Glomerular visceral epithelial cell (primary cell): Measurements from ENCODE around the gene AMER1.
"Not testable (repeated sequence)": the region's sequence is repeated elsewhere in the genome, so short reads cannot be mapped to it uniquely, and the experiment has no call there.

ENCODE experiments used
- DNase-seq: peaks from one replicate; pipeline ENCODE4 v3.0.0-alpha.2; 2016; ENCODE audit errors: extremely low spot score

Gene AMER1

DNA sequence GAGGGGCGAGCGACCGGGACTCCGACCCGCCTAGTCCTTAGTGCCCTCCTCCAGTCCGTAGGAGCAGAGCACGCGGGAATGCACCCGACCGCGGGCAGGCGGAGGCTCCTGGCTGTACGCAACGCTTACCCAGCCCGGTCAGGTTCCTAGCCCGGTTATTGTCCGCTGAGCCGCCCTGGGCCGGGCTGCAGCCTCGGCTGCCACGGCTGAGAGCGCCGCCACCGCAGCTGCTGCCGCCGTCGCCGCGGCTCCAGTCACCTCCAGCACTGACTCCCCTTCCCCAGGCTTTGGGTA lies at the start of gene AMER1:
TSS of gene AMER1 (minus strand) at position 268 of the 294 bp plus-strand sequence. CDS start 12,422 bp downstream, outside the sequence.
- DNase-seq = no peak

DNA sequence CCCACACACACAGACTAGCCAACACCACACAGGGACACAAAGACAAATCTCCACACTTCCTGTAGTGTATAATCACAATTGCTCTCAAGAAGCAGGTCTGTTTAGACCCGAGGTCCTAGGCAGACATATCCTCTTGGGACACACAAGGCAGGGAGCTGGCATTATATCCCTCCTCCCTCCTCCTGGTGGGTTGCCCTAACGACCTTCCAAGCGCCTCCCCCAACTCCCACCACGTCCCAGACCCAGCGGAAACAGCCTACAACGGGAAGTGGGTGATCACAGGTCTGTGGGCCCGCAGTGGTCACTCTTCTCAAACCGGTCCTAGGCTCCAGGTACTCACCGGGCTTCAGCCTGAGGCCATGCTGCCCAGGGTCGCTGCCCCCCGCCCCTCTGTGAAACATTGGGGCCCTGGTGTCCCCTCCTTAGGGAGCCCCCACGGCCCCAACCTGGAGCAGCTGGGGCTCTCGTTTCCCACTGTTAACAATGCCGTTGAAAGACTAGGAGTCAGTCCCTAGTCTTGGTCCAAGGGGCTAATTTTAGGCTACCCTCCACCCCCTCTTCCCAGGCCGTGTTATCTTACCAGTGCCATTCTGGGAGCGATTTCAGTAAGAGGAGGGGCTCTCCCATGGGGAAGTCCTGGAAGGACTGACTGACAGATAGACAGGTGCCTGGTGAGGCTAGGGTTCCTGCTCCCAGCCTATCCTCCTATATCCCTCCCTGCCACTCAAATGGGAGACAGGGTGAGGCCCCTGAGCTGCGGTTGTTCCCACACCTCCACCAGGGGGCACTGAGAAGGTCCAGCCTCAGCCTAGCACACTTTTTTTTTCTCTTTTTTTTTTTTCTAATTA lies 24.8 kb upstream of the AMER1 start, which contains the start of gene ASB12:
TSS of gene ASB12 (minus strand) at position 485 of the 848 bp plus-strand sequence. CDS start 4,957 bp downstream, outside the sequence.
- no peak for DNase-seq

DNA sequence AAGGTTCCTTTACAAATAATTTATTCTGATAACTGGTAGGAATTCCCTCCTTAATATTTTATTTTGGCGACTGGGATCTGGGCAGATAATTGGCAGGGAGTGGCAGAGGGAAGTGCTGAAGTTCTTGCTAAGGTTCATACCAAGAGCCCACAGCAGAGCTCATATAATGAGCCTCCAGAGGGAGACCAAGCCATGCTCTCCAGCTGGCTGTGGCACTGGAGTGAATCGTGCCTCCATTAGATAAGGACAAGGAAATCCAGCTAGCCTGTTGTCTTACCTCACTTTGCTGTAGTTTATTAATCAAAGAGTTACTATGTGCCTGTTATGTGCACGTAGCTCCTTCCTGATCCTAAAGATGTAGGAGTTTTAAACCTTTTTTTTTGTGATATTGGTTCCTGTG lies 23.6 kb upstream of the AMER1 start:
- DNase-seq = no peak

DNA sequence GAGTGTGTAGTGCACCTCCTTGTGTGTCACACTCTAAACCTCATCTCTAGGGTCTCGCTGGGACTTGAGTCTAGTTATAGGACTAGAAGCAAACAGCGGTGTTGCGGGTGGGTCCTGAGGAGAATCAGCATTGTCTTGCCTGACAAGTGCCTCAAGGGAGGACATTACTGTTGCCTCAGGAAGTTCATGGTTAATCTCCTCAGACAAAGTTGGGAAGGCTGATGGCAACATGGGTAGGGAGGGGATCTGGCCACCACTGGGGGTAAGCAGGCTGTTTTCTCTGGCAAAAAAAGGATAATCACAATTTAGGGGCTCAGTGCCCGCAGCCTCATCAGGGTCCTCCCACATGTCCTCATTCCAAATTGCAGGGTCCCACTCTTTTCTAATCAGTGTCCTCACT lies 12.5 kb upstream of the AMER1 start:
- no peak for DNase-seq

DNA sequence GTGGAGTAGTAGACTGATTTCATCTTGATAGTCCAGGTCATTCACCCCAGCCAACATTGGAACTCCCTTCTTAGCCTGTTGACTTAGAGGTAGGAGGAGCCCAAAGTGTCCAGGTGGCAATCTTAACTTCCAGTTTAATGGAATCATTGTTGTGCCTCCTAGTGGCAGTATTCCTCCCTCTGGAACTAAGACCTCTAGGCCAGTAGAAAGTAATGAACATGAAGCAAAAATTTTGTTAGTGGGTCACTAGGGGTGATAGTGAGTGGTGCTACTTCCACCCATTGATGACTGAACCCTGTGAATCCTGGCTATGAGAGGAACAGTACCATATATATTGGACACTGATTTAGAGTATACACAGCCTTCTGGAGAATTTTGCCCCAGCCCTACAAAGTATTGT lies 8.5 kb upstream of the AMER1 start:
- not testable (repeated sequence) for DNase-seq

DNA sequence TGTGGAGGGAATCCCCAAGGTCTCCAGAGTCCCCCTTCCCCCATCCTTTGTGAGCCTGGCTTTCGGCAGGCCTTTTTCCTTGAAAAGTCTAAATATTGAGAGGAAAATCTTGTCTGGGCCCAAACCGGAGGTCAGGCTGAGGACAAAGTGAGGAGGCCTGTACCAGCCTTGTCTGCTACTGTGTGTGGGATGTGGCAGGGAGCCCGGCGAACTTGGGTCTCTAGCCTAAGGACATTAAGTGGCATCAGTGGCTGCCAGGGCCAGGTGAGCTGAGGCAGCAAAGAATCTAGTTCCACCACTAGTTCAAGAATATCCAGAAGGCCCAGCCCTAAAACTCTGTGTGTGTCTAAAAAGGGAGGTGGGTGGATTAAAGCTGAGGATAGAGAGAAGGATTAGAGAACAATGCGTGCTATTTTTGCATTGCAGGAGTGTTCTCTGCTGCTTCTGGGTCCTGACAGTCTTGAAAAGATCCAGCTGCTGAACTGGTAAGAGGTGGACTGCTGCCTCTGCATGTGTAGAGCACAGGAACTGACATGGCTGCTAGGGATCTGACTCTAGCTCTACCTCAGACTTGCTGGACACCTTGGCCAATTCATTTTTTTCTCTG lies 1.2 kb upstream of the AMER1 start:
- DNase-seq = no peak

DNA sequence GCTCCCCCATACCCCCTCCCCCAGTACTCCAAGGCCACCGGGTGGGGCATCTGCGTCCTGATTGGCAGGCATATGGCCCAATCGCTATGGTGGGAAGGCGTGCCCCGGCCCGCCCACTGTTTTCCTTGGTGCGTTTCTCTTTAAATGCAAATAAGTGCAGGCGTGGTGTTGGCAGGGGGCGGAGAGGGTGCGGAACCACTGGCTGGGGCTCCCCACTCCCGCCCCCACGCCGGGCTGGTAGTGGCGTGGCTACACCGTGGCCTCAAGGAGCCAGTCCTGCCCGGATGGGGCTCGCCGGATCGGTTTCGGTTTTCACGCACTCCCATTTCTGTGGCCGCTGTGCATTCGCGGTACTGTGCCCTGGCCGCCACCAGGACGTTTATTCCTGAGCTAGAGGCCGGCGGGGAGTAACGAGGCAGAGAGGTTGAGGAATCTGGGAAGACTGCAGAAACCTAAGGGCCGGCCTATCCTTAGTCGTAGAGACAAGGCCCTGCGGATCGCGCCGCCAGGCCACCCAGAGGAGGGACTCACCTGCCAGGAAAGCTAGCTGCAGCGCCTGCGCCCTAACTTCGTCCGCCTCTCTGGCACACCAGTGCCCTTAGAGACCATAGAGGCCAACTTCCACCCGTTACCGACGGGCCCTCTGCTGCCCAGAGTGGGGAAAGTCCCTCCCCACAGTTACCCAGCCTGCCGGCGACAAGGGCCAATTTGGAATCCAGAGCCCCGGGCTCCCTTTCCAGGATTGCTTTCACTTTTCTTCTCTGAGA lies 410 bp upstream of the AMER1 start:
- peak; percentile 90 for DNase-seq

DNA sequence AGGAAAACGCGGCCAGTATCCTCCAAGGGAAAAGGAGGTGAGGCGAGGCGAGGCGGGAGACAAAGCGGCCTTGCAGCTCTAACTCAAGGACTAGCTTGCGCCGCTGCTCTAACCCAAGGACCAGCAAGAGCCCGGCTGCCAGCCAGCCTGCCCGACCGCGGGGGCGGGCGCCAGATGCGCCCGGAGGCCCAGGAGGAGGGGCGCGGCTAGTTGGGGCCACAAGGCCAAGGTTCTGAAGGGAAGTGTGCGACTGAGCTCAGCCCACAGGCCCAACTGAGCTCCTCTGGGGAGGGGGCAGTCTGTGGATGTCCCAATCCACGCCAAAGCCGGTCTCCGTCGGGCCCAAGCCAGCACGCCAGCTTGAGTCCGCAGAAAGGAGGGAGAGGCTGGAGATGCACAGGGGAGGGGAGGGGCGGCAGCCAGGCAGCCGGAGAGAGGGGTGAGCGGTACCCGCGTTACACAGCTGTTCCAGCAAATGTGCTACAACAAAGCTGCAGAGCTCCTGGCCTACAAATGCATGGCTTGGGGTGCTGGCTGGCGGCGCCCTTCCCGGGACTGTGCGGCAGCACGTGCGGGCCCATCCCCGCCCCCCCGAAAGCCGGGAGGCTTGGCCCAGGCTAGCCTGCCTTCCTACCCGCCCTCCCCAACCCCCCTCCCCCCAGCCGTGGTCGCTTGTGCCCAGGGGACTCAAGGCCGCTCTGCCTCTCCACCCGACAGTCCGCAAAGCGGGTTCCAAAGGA lies 637 bp downstream of the AMER1 start:
- DNase-seq = peak; percentile 25

DNA sequence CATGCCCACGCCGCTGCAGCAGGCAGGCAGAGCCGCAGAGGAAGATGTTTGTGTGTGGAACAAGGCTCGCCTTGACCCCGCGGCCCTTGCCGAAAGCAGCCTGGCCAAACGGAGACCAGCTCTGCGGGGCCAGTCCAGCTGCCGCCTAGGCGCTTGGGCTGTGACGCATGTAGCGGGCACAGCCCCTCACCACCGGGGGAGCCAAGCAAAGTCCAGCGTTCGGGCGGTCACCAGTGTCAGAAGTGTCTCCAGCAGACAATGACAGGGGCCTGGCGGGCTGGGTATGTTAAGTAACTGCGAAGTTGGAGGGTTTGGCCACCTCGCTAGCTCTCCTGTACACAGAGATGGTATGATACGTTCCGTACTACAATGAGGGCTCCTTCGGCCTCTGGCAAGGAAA lies 1.3 kb downstream of the AMER1 start:
- DNase-seq = no peak

DNA sequence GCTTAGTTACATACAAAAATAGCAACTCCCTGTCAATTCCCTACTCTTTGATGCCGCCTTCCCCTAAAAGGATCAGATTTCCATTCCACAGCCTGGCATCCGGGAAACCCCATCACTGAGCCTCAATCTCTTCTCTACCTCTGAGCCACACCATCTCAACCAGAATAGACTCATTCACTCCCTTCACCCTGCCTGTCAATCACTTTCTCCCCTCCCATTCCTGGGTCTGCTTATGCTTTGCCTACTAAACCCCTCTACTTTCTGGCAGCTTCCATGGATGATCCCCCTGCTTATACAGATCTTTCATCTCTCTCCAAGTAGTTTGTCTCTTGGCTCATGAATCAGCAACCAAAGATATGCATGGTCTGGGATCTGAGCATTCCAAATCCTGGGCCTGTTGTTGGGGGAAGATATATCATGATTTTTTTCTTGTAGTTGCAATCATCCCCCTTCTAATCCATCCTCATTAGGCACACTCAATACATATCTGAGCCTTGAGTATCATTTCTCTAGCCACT lies 2.6 kb downstream of the AMER1 start:
- no peak for DNase-seq

DNA sequence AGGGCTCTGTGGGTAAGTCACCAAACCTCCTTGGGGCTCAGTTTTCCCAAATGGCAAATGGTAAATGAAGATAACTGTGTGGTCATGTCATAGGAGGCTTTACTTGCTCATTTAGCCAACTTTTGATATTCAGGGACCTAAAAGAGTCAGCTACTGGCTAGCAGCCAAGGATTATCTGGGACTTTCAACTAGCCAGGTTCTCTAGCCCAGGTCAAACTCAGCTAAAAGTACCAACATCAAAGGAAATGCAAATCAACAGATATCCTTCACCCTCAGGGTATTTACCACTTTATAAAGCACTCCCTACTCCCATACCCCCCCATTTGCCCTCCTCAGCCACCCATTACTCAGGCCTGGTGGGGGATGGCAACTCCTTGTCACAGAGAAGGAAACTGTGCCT lies 7.5 kb downstream of the AMER1 start:
- DNase-seq = no peak

DNA sequence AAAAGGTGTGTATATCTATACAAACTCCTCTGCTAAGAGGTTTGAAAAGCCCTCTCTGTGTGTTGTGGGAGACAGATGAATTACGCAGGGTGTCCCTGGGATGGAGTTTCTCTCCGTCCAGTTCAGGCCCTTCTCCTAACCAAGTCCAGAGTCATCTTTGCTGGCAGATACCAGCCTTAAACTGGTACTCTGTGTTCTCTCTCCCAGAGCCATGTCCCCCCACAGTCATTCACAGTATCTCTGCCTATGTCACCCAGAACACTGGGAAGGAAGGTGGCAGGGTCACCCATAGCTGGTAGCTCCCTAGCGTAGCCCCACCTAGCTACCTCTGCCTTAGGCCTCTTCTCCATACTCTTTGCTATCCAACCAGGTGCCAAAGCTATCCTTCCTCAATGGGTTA lies 8.9 kb downstream of the AMER1 start:
- no peak for DNase-seq

DNA sequence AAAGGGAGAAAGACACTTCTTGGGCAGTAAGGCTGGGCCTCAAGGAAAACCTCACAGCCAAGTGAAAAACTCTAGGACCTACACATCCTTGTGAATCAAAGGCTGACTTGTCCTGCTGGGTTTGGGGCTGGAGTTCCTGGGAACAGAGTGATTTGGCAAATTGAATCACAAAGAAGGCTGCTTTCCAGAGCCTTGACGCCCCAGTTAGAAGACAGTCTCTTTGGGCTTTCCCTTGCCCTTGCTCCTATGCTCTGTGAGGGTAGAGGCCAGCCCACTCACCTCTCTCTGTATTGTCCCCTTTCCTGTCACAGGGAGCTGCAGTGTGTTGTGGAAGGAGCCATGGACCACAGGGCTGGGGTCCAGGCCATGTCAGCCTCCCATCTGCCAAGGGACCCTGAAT lies 9.6 kb downstream of the AMER1 start:
- no peak for DNase-seq

DNA sequence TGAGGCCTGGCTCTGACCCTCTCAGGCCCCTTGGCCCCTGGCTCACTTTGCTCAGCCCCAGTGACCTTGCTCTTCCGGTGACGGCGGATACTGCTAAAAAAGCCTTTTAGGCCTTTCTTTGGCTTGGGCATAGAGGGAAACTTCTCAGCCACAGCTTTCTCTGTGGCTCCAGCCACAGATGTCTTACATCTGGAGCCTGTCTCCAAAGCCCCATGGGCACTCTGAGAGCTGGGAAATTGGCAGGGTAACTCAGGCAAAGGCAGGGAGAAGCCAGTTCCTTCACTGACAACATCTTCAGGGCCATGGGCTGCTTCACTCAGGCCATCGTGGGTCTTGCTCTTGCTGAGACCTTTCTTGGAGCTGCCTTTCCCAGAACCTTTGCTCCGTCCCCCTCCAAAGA lies 12.8 kb downstream of the AMER1 start:
- no peak for DNase-seq

DNA sequence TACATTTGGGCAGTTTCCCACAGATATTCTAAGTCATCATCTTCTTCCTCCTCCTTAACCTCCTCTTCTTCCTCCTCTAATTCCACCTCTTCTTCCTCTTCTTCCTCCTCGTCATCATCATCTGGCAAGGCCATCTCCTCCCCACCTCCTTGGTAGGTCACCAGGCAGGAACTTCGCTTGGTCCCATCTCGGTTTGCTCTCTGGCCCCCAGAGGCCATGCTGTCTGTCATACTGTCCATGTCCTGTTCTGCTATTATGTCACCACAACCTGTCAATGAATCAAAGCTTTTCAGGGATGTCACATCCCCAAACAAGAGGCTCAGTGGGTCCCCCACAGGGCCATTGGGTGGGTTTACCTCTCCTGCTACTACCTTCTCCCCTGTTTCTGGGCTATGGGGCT lies 13.5 kb downstream of the AMER1 start:
- no peak for DNase-seq

DNA sequence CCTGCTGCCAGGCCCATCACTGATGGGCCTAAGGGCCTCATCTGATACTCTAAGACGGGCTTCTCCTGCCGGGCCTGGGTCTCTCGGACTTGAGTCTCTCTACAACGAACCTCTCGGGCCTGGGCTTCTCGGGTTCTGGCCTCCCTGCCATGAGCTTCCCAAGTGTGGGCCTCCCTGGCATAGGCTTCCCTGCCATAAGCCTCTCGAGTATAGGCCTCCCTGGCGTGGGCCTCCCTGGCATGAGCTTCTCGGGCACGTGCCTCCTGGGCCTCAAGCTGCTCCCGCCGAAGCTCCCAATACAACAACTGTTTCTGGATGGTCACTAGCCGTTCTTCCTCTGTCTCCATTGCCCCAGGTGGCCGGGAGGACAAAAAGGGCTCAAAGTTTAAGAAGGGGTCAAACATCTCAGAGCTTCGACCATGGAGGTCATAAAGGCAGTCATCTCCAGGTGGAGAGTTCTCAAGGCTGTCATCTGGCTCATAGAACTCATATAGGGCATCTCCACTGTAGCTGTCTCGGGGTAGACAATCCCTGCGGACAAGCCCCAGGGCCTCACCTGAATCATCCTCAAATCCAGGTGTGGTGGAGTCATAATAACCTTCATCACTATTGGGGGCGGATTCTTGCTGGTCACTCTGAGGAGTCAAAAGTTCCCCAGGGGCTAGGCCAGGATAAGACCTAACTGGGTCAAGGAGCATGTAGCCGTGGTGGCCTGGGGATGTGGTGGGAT lies 14.1 kb downstream of the AMER1 start:
- DNase-seq = no peak

DNA sequence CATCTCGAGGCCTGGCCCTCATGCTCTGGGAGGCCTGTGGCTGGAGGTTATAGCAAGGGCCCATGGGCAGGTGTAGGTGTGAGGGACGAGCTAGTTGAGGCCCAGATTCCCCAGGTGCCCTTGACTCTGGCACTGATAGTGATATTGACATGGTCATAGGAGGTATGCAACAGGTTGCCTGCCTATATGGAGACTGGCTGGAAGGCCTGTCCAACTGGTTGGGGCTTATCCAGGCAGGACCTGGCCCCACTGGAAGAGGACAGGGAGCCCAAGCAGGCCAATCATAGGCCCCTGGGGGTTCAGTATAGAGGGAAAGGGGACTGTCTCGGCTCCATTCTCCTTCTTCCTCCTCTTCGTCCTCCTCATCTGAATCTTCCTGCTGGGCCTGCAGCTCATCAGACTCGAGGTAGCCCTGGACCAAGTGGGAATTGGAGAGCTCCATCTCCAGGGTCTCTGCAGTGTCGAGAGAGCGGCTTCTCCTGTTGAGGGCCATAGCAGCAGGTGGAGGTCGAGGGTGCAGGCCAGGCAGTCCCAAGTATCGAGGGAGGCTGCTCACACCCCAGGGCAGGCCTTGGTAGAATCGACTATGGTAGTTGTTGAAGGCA lies 15.3 kb downstream of the AMER1 start:
- DNase-seq = no peak

DNA sequence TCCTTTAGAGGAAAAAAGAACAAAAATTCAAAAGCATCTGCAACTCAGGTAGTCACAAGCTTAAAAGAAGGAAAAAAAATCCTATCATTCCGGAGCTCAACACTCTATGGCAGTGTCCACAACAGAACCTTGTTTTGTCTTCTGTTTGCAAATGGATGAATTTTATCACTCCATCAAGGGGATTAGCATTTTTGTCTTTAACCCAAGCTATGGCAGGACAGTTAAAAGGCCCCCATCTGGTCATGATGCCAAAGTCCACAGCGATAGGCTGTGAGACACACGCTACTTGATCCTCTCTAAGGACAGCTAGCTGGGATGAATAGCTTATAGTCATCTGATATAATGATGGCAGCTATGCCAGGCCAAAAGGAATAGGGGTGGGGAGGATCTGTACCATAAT lies 16.6 kb downstream of the AMER1 start:
- DNase-seq = no peak

DNA sequence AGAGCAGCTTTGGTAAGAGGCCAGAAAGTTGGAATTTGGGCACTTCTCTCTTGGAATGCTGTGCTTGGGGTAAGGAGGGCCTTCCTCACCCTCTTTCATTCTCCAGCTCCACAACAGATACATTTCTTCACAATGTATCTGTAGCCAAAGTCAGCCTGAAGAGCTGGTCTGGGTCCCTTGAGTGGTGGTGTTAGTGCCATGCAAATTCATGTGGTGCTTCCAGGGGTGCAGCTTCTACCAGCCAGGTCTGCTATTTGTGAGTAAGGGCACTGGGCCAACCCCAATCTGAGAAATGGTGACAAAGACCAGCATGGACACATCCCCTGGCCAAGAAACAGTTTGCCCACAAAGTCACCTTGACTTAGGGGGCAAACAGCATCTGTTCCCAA lies 17.8 kb downstream of the AMER1 start:
- DNase-seq = no peak

DNA sequence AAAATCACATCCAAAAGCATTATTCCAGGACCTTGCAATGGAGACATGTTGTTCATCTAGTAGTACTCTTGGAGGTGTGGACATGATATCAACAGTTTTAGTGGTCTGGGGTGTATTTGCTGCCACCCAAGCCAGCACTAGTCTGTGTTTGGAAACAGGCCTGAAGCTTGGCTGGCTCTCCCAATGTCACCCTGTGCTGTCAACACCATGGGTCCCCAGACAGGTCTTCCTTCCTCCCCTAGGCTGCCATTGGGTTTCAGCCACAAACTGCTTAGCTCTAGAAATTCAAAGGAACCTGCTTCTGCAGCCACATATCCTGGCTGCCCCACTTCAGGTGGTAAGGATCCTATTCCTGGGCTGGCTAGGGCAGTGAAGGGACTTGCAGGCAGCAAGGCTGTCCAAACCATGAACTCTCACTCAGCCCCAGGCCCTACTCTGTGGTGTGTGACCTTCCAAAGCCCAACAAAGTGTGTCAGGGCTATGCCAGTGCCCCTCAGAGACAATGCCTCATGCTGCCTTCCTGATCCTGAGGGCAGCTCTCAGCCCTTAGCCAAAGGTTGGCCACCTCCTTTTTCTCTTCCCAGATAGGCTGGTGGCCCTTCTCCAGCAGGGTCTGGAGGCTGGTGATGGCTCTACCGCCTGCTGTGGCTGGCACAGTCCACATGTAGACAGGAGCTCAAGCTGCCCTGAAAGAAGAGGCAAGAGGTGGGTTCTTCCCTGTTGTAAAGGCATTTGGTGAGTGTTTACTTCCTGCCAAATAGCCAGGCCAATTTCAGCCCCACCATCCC lies 18.3 kb downstream of the AMER1 start:
- no peak for DNase-seq
